ENCODE measurements around the gene HMMR. TPM values are rescaled to one million over a fixed set of nuclear protein-coding genes. Genes with fewer than 3 reads are reported as not detected.

The HMMR gene
- total RNA-seq, 1 donor from 2014 or later, result 38.5 TPM

- H3K4me3 Mint-ChIP-seq, result no peak overlapping the region
- TF ChIP-seq CTCF (conservative IDR thresholded peaks at IDR 0.05), result no peak
- no peak for DNase-seq (ENCODE audit: low read depth, low spot score)
- no peak overlapping the region for H3K27ac Mint-ChIP-seq (ENCODE audit: unreplicated experiment)
- no peaks in the 10 kb centered on the region for H3K9me3 Mint-ChIP-seq
- peaks cover 14% of the 10 kb centered on the region for H3K36me3 Mint-ChIP-seq (ENCODE audit: low read depth)
- H3K27me3 Mint-ChIP-seq (ENCODE audit: low read depth), result no peaks in the 10 kb centered on the region
- H3K4me1 Mint-ChIP-seq, result no peaks in the 10 kb centered on the region
Measured at GRCh38 chr5:163475411-163475810, 15.0 kb downstream of the HMMR start.

- Mint-ChIP-seq H3K27ac (ENCODE audit: unreplicated experiment) (no peak overlapping the region), H3K4me3 (no peak overlapping the region), H3K36me3 (ENCODE audit: low read depth) (peaks cover 17% of the 10 kb centered on the region), H3K4me1 (no peaks in the 10 kb centered on the region), H3K27me3 (ENCODE audit: low read depth) (no peaks in the 10 kb centered on the region), H3K9me3 (no peaks in the 10 kb centered on the region)
- DNase-seq (ENCODE audit: low read depth, low spot score), result no peak
- TF ChIP-seq CTCF (conservative IDR thresholded peaks at IDR 0.05), result no peak
Measured at GRCh38 chr5:163478126-163478981, 17.9 kb downstream of the HMMR start.

- no peaks in the 10 kb centered on the region for H3K9me3 Mint-ChIP-seq
- H3K27ac Mint-ChIP-seq (ENCODE audit: unreplicated experiment), result no peak overlapping the region
- H3K4me3 Mint-ChIP-seq, result no peak overlapping the region
- DNase-seq (ENCODE audit: low read depth, low spot score), result no peak
- no peak for TF ChIP-seq CTCF (conservative IDR thresholded peaks at IDR 0.05)
- H3K4me1 Mint-ChIP-seq, result no peaks in the 10 kb centered on the region
- peaks cover 17% of the 10 kb centered on the region for H3K36me3 Mint-ChIP-seq (ENCODE audit: low read depth)
- H3K27me3 Mint-ChIP-seq (ENCODE audit: low read depth), result no peaks in the 10 kb centered on the region
Measured at GRCh38 chr5:163478982-163479271, 18.5 kb downstream of the HMMR start.

GRCh38 chr5:163489055-163489744, 28.8 kb downstream of the HMMR start:
- H3K4me1 Mint-ChIP-seq, result peaks cover 12% of the 10 kb centered on the region
- TF ChIP-seq CTCF (conservative IDR thresholded peaks at IDR 0.05), result no peak
- H3K9me3 Mint-ChIP-seq, result peaks cover 12% of the 10 kb centered on the region

GRCh38 chr5:163489745-163490075, 29.3 kb downstream of the HMMR start:
- H3K27ac Mint-ChIP-seq (ENCODE audit: unreplicated experiment), result peak overlapping the region; percentile 50
- H3K27me3 Mint-ChIP-seq (ENCODE audit: low read depth), result no peaks in the 10 kb centered on the region
- H3K9me3 Mint-ChIP-seq, result peaks cover 12% of the 10 kb centered on the region
- H3K36me3 Mint-ChIP-seq (ENCODE audit: low read depth), result peaks cover 45% of the 10 kb centered on the region
- peaks cover 12% of the 10 kb centered on the region for H3K4me1 Mint-ChIP-seq
- no peak overlapping the region for H3K4me3 Mint-ChIP-seq
- no peak for TF ChIP-seq CTCF (conservative IDR thresholded peaks at IDR 0.05)
- no peak for DNase-seq (ENCODE audit: low read depth, low spot score)

More at GRCh38 chr5:163489055-163489744, 28.8 kb downstream of the HMMR start:
- H3K4me3 Mint-ChIP-seq, result no peak overlapping the region
- no peak for DNase-seq (ENCODE audit: low read depth, low spot score)
- H3K36me3 Mint-ChIP-seq (ENCODE audit: low read depth), result peaks cover 49% of the 10 kb centered on the region
- peak overlapping the region; percentile 50 for H3K27ac Mint-ChIP-seq (ENCODE audit: unreplicated experiment)
- H3K27me3 Mint-ChIP-seq (ENCODE audit: low read depth), result no peaks in the 10 kb centered on the region

Data from neural crest cell (in vitro differentiated cells).